GM12878 (cell line): ENCODE data around the gene B3GALT4. TPM values are rescaled to one million over a fixed set of nuclear protein-coding genes. Genes with fewer than 3 reads are reported as not detected.

Experiments
- BACH1 ChIP-seq: fragments of 450-650 bp; IDR thresholded peaks from 2 replicates; pipeline ENCODE4 v1.6.1; 2017; ENCODE audit warnings: mild to moderate bottlenecking, borderline replicate concordance
- BRCA1 ChIP-seq: IDR thresholded peaks from 2 replicates; pipeline ENCODE4 v1.6.1; 2011; ENCODE audit warnings: low read depth, low read length, improper control_type of control experiment
- CBFB ChIP-seq: IDR thresholded peaks from 2 replicates; pipeline ENCODE4 v1.6.1; 2016; ENCODE audit warnings: antibody characterized with exemption, low read depth
- CEBPZ ChIP-seq: fragments of 150-350 bp; IDR thresholded peaks from 2 replicates; pipeline ENCODE4 v1.6.1; 2016; ENCODE audit warnings: low read depth, low read length
- CHD2 ChIP-seq: IDR thresholded peaks from 2 replicates; pipeline ENCODE4 v1.6.1; 2011; ENCODE audit warnings: low read depth, low read length, improper control_type of control experiment, borderline replicate concordance
- DPF2 ChIP-seq: fragments of 450-650 bp; IDR thresholded peaks from 2 replicates; pipeline ENCODE4 v1.6.1; 2017; ENCODE audit warnings: mild to moderate bottlenecking
- EZH2 ChIP-seq: IDR thresholded peaks from 2 replicates; pipeline ENCODE4 v1.6.1; 2012; ENCODE audit warnings: low read depth, mild to moderate bottlenecking, control low read depth, inconsistent platforms, low read length, borderline replicate concordance; ENCODE audit not compliant: control insufficient read depth
- HDGF ChIP-seq: fragments of 450-650 bp; IDR thresholded peaks from 2 replicates; pipeline ENCODE4 v1.6.1; 2016; ENCODE audit warnings: antibody characterized with exemption
- IRF3 ChIP-seq: fragments of 450-650 bp; IDR thresholded peaks from 2 replicates; pipeline ENCODE4 v1.6.1; 2014; ENCODE audit warnings: mild to moderate bottlenecking
- IRF5 ChIP-seq: fragments of 450-650 bp; IDR thresholded peaks from 2 replicates; pipeline ENCODE4 v1.6.1; 2017; ENCODE audit warnings: borderline replicate concordance
- JUND ChIP-seq: IDR thresholded peaks from 2 replicates; pipeline ENCODE4 v1.6.1; 2012; ENCODE audit warnings: low read depth, mild to moderate bottlenecking, low read length, improper control_type of control experiment, moderate library complexity
- KAT2A ChIP-seq: conservative IDR thresholded peaks from 2 replicates; pipeline ENCODE4 v1.6.1; 2011; ENCODE audit warnings: low read depth, low read length; ENCODE audit not compliant: control insufficient read depth
- NBN ChIP-seq: fragments of 450-650 bp; IDR thresholded peaks from 2 replicates; pipeline ENCODE4 v1.6.1; 2016
- NFIC ChIP-seq: IDR thresholded peaks from 2 replicates; pipeline ENCODE4 v1.6.1; 2012; ENCODE audit warnings: low read depth, mild to moderate bottlenecking, inconsistent platforms, low read length, moderate library complexity
- NFYB ChIP-seq: IDR thresholded peaks from 2 replicates; pipeline ENCODE4 v1.6.1; 2011; ENCODE audit warnings: low read depth, mild to moderate bottlenecking, low read length, improper control_type of control experiment, moderate library complexity; ENCODE audit not compliant: insufficient read depth
- PAX5 ChIP-seq: IDR thresholded peaks from 2 replicates; pipeline ENCODE4 v1.6.1; 2011; ENCODE audit warnings: low read depth, low read length, borderline replicate concordance
- PML ChIP-seq: IDR thresholded peaks from 2 replicates; pipeline ENCODE4 v1.6.1; 2012; ENCODE audit warnings: low read length, inconsistent platforms
- POLR2AphosphoS2 ChIP-seq: IDR thresholded peaks from 2 replicates; pipeline ENCODE4 v1.6.1; 2011; ENCODE audit warnings: low read depth, mild to moderate bottlenecking, low read length, improper control_type of control experiment, moderate library complexity
- RAD51 ChIP-seq: fragments of 450-650 bp; IDR thresholded peaks from 2 replicates; pipeline ENCODE4 v1.6.1; 2016; ENCODE audit warnings: moderate library complexity, mild to moderate bottlenecking, inconsistent platforms
- SIN3A ChIP-seq: IDR thresholded peaks from 2 replicates; pipeline ENCODE4 v1.6.1; 2012; ENCODE audit warnings: low read depth, low read length, improper control_type of control experiment
- SREBF2 ChIP-seq: IDR thresholded peaks from 2 replicates; pipeline ENCODE4 v1.6.1; 2012; ENCODE audit warnings: mild to moderate bottlenecking, low read length
- STAT3 ChIP-seq: IDR thresholded peaks from 2 replicates; pipeline ENCODE4 v1.6.1; 2011; ENCODE audit warnings: low read depth, low read length, improper control_type of control experiment
- TAF1 ChIP-seq: IDR thresholded peaks from 2 replicates; pipeline ENCODE4 v1.6.1; 2011; ENCODE audit warnings: mild to moderate bottlenecking, low read depth, low read length, borderline replicate concordance
- TBL1XR1 ChIP-seq: IDR thresholded peaks from 2 replicates; pipeline ENCODE4 v1.6.1; 2012; ENCODE audit warnings: low read depth, low read length, improper control_type of control experiment
- USF2 ChIP-seq: IDR thresholded peaks from 2 replicates; pipeline ENCODE4 v1.6.1; 2011; ENCODE audit warnings: low read depth, low read length, improper control_type of control experiment, borderline replicate concordance
- YBX1 ChIP-seq: fragments of 450-650 bp; IDR thresholded peaks from 2 replicates; pipeline ENCODE4 v1.6.1; 2016; ENCODE audit warnings: antibody characterized with exemption
- YY1 ChIP-seq: IDR thresholded peaks from 2 replicates; pipeline ENCODE4 v1.6.1; 2011; ENCODE audit warnings: low read depth, mild to moderate bottlenecking, low read length
- polyA plus RNA-seq, 11 experiments: library from polyadenylated mRNA; depleted of rRNA in 4 of 11; unstranded in 6 of 11; stranded (reverse) in 5 of 11; fragments of >200 nt; fragmentation: Nextera tagmentation in 4 of 11; fragmentation: Illumina TruSeq in 1 of 11; extraction: Ambion mirVana in 4 of 11; extraction: Trizol in 1 of 11; gene quantifications; 1 replicate in 1 of 11; 2 replicates in 10 of 11; pipeline versions ENCODE4 v1.2.1 to v1.2.3, GENCODE V29; 2011 to 2016; ENCODE audit warnings: inconsistent platforms in 2 of 11, missing spikeins in 2 of 11, low read depth in 1 of 11
- total RNA-seq, 4 experiments: library from RNA; depleted of rRNA in 3 of 4; stranded (reverse); fragments of >200 nt in 3 of 4; fragmentation: Illumina TruSeq in 1 of 4; extraction: Trizol in 1 of 4; gene quantifications; 2 replicates each; pipeline versions ENCODE4 v1.2.1 to v1.2.3, GENCODE V29; 2013 to 2021

The B3GALT4 gene
- total and polyA plus RNA-seq, 10 of the 15 experiments (the other 5 are each of a cell fraction or from before 2014, with no cell fraction given) = 0.27 to 8.2 (median 2.6) TPM

GRCh38 chr6:33299237-33299944 lies 22.5 kb downstream of the B3GALT4 start (continued):
- TF ChIP-seq TBL1XR1 (peak; percentile 76), NBN (peak; percentile 97), YBX1 (no peak), TAF1 (peak; percentile 76; the same call in 1 of the 2 replicates), RAD51 (no peak), SREBF2 (no peak), CHD2 (no peak), IRF5 (no peak), PML (peak; percentile 78), PAX5 (no peak; the same call in 1 of the 2 replicates), CEBPZ (no peak), SIN3A (peak; percentile 66), CBFB (peak; percentile 98), BRCA1 (no peak), STAT3 (no peak), EZH2 (no peak), JUND (no peak), KAT2A (no peak), POLR2AphosphoS2 (peak; percentile 98), DPF2 (peak; percentile 79; the same call in 1 of the 2 replicates), BACH1 (no peak; the same call in 1 of the 2 replicates), HDGF (no peak; the same call in 1 of the 2 replicates), NFIC (peak; percentile 54; the same call in 1 of the 2 replicates), YY1 (peak; percentile 64), NFYB (no peak), USF2 (no peak), IRF3 (no peak)
